Dedifferentiated amniotic fluid mesenchymal stem cell (primary cell): ENCODE measurements around the gene SOX6.
"Not testable (repeated sequence)": the region's sequence is repeated elsewhere in the genome, so short reads cannot be mapped to it uniquely, and the experiment has no call there.

ENCODE experiments used
- DNase-seq: peaks from one replicate; pipeline ENCODE4 v3.0.0-alpha.2; 2016; ENCODE audit errors: extremely low spot score

The SOX6 gene

GRCh38 chr11:16097543-16097942 lies 258.8 kb downstream of the SOX6 start:
- DNase-seq: no peak

GRCh38 chr11:16096336-16096735 lies 260.0 kb downstream of the SOX6 start:
- DNase-seq: peak; percentile 35

- no peak for DNase-seq
These were observed 260.6 kb downstream of the SOX6 start for GRCh38 chr11:16095756-16096155.

- DNase-seq: no peak
These were observed 262.3 kb downstream of the SOX6 start for GRCh38 chr11:16093889-16094653.

- DNase-seq: no peak
These were observed 264.5 kb downstream of the SOX6 start for GRCh38 chr11:16091862-16092261.

- no peak for DNase-seq
These were observed 266.9 kb downstream of the SOX6 start for GRCh38 chr11:16089481-16089880.

GRCh38 chr11:16088774-16089173 lies 267.6 kb downstream of the SOX6 start:
- no peak for DNase-seq

- DNase-seq: no peak
These were observed 268.5 kb downstream of the SOX6 start for GRCh38 chr11:16087886-16088285.

GRCh38 chr11:16086229-16086819 lies 270.0 kb downstream of the SOX6 start:
- DNase-seq: no peak

GRCh38 chr11:16082095-16083055 lies 274.0 kb downstream of the SOX6 start:
- DNase-seq: no peak

- DNase-seq: no peak
These were observed 274.8 kb downstream of the SOX6 start for GRCh38 chr11:16081382-16082094.

- DNase-seq: no peak
These were observed 275.5 kb downstream of the SOX6 start for GRCh38 chr11:16080688-16081381.

GRCh38 chr11:16078936-16079335 lies 277.4 kb downstream of the SOX6 start:
- DNase-seq: no peak

GRCh38 chr11:16070573-16070972 lies 285.8 kb downstream of the SOX6 start:
- no peak for DNase-seq

- DNase-seq: not testable (repeated sequence)
These were observed 289.1 kb downstream of the SOX6 start for GRCh38 chr11:16067268-16067667.

GRCh38 chr11:16059332-16059731 lies 297.0 kb downstream of the SOX6 start:
- no peak for DNase-seq

- DNase-seq: no peak
These were observed 297.7 kb downstream of the SOX6 start for GRCh38 chr11:16058671-16059070.

GRCh38 chr11:16052750-16053149 lies 303.6 kb downstream of the SOX6 start:
- no peak for DNase-seq

- DNase-seq: no peak
These were observed 306.7 kb downstream of the SOX6 start for GRCh38 chr11:16049611-16050010.

- no peak for DNase-seq
These were observed 309.3 kb downstream of the SOX6 start for GRCh38 chr11:16047073-16047472.

- DNase-seq: no peak
These were observed 312.7 kb downstream of the SOX6 start for GRCh38 chr11:16043617-16044016.
